ENCODE results near the gene EPN2. TPM values are rescaled to one million over a fixed set of nuclear protein-coding genes. Genes with fewer than 3 reads are reported as not detected.

The EPN2 gene
- total and polyA plus RNA-seq, 7 donors = 11.6 to 36.0 (median 25.3) TPM

- H3K27me3 ChIP-seq (ENCODE audit: insufficient read depth in 3 of 3, low read length in 2 of 3) = no peaks in the 10 kb centered on the region
Measured at GRCh38 chr17:19321481-19322128, 84.4 kb downstream of the EPN2 start.

GRCh38 chr17:19322129-19322505 is 85.0 kb downstream of the EPN2 start:
- intact Hi-C loops (cut with DNase I) = no loop called here
- WGBS, 3 donors = 88 to 92% (median 90%) methylated on average over 5 of the region's 5 CpGs
- no peak for TF ChIP-seq CTCF (IDR thresholded peaks at IDR 0.05)
- Histone ChIP-seq H3K9me3 (peaks cover 5% of the 10 kb centered on the region), H3K4me1 (peaks cover 6% of the 10 kb centered on the region), H3K36me3 (ENCODE audit: insufficient read depth in 1 of 2, low read depth in 1 of 2) (peaks cover 0 to 6% of the 10 kb centered on the region in 2 donors), H3K27me3 (ENCODE audit: insufficient read depth in 3 of 3, low read length in 2 of 3) (no peaks in the 10 kb centered on the region), H3K4me3 (no peak overlapping the region), H3K27ac (no peak overlapping the region)
- DNase-seq = no peak
- ATAC-seq = no peak

More at GRCh38 chr17:19321481-19322128, 84.4 kb downstream of the EPN2 start:
- intact Hi-C loops (cut with DNase I) = no loop called here
- no peak overlapping the region for H3K4me3 ChIP-seq
- H3K36me3 ChIP-seq (ENCODE audit: insufficient read depth in 1 of 2, low read depth in 1 of 2) = peaks cover 0 to 6% of the 10 kb centered on the region in 2 donors
- H3K9me3 ChIP-seq = peaks cover 5% of the 10 kb centered on the region
- no peak overlapping the region for H3K27ac ChIP-seq
- TF ChIP-seq CTCF (IDR thresholded peaks at IDR 0.05) = no peak
- peaks cover 6% of the 10 kb centered on the region for H3K4me1 ChIP-seq
- WGBS, 3 donors = 80 to 89% (median 86%) methylated on average over 9 of the region's 9 CpGs
- DNase-seq (no peak), ATAC-seq (no peak)

DNA sequence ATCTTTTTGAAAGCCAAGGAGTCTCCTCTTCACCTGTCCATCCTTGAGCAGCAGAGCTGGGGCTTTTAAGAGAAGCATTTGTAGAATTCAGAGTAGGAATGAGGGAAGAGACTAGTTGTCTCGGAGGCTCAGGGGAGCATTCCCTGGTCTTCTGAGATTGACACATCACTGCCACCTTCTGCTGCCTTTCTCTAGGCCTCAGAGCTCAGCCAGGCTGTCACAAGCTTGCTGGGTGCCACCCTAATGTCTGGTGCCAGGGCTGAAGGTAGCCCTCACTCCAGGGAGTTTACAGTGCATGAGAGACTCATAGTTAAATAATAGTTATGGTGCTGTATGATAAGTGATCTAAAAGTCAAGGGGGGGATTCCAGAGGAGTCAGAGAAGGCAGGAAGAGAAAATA is 85.7 kb downstream of the EPN2 start:
- peaks cover 5% of the 10 kb centered on the region for H3K9me3 ChIP-seq
- H3K4me1 ChIP-seq = no peaks in the 10 kb centered on the region
- no peak for ATAC-seq
- intact Hi-C loops (cut with DNase I) = no loop called here
- WGBS, 3 donors = 96 to 100% (median 98%) methylated on average over 1 of the region's 1 CpG
- no peak overlapping the region for H3K27ac ChIP-seq
- TF ChIP-seq CTCF (IDR thresholded peaks at IDR 0.05) = no peak
- no peaks in the 10 kb centered on the region for H3K27me3 ChIP-seq (ENCODE audit: insufficient read depth in 3 of 3, low read length in 2 of 3)
- no peak overlapping the region for H3K4me3 ChIP-seq
- H3K36me3 ChIP-seq (ENCODE audit: insufficient read depth in 1 of 2, low read depth in 1 of 2) = peaks cover 0 to 6% of the 10 kb centered on the region in 2 donors
- DNase-seq = no peak

DNA sequence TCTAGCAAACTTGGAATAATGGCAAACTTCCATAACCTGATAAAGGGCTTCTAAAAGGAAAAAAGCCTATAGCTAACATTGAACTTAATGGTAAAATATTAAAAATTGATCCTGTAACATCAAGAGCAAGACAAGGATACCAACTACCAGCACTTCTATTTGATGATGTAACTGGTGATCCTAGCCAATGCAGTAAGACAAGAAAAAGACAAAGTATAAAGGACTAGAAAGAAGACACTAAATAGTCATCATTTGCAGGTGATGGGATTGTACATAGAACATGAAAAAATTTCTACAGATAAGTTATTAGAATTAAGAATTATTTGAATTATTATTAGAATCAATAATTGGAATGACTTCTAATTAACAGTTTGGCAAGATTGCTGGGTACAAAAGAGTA is 88.4 kb downstream of the EPN2 start:
- Histone ChIP-seq H3K9me3 (peaks cover 5% of the 10 kb centered on the region), H3K4me3 (no peak overlapping the region), H3K36me3 (ENCODE audit: insufficient read depth in 1 of 2, low read depth in 1 of 2) (peaks cover 0 to 26% of the 10 kb centered on the region in 2 donors), H3K27ac (no peak overlapping the region), H3K4me1 (no peaks in the 10 kb centered on the region), H3K27me3 (ENCODE audit: insufficient read depth in 3 of 3, low read length in 2 of 3) (no peaks in the 10 kb centered on the region)
- TF ChIP-seq CTCF (IDR thresholded peaks at IDR 0.05) = no peak
- DNase-seq (no peak), ATAC-seq (no peak)
- intact Hi-C loops (cut with DNase I) = no loop called here

Data from psoas muscle (tissue), 8 donors.